ENCODE measurements around the gene REPS2.
A peak's percentile ranks its signal among the peaks of the same experiment; 100 is the strongest.

Gene REPS2

GRCh38 chrX:17170973-17171372, 224.5 kb downstream of the REPS2 start:
- TF ChIP-seq CTCF (IDR thresholded peaks at IDR 0.05), result no peak
- Mint-ChIP-seq H3K9me3 (peaks cover 10% of the 10 kb centered on the region), H3K4me1 (peaks cover 7% of the 10 kb centered on the region), H3K4me3 (no peak overlapping the region), H3K27me3 (ENCODE audit: low read depth, poor library complexity) (no peaks in the 10 kb centered on the region), H3K36me3 (ENCODE audit: low read depth) (no peaks in the 10 kb centered on the region), H3K27ac (no peak overlapping the region)
- no peak for DNase-seq

- Mint-ChIP-seq H3K9me3 (peaks cover 10% of the 10 kb centered on the region), H3K4me3 (no peak overlapping the region), H3K36me3 (ENCODE audit: low read depth) (no peaks in the 10 kb centered on the region), H3K27ac (no peak overlapping the region), H3K4me1 (peaks cover 16% of the 10 kb centered on the region), H3K27me3 (ENCODE audit: low read depth, poor library complexity) (no peaks in the 10 kb centered on the region)
- TF ChIP-seq CTCF (IDR thresholded peaks at IDR 0.05), result no peak
- no peak for DNase-seq
Measured at GRCh38 chrX:17174671-17175070, 228.2 kb downstream of the REPS2 start.

- Mint-ChIP-seq H3K9me3 (no peaks in the 10 kb centered on the region), H3K27me3 (ENCODE audit: low read depth, poor library complexity) (peaks cover 5% of the 10 kb centered on the region), H3K4me1 (no peaks in the 10 kb centered on the region), H3K4me3 (no peak overlapping the region), H3K27ac (no peak overlapping the region), H3K36me3 (ENCODE audit: low read depth) (no peaks in the 10 kb centered on the region)
- no peak for TF ChIP-seq CTCF (IDR thresholded peaks at IDR 0.05)
- DNase-seq, result no peak
Measured at GRCh38 chrX:17182317-17182716, 235.9 kb downstream of the REPS2 start.

- Mint-ChIP-seq H3K36me3 (ENCODE audit: low read depth) (no peaks in the 10 kb centered on the region), H3K4me3 (no peak overlapping the region), H3K27me3 (ENCODE audit: low read depth, poor library complexity) (peaks cover 5% of the 10 kb centered on the region), H3K27ac (no peak overlapping the region), H3K9me3 (no peaks in the 10 kb centered on the region), H3K4me1 (no peaks in the 10 kb centered on the region)
- DNase-seq, result no peak
- TF ChIP-seq CTCF (IDR thresholded peaks at IDR 0.05), result no peak
Measured at GRCh38 chrX:17183566-17183965, 237.1 kb downstream of the REPS2 start.

GRCh38 chrX:17185431-17185830, 239.0 kb downstream of the REPS2 start:
- DNase-seq, result no peak
- no peak overlapping the region for H3K27ac Mint-ChIP-seq
- no peaks in the 10 kb centered on the region for H3K36me3 Mint-ChIP-seq (ENCODE audit: low read depth)
- no peak overlapping the region for H3K4me3 Mint-ChIP-seq
- peaks cover 5% of the 10 kb centered on the region for H3K27me3 Mint-ChIP-seq (ENCODE audit: low read depth, poor library complexity)
- no peak for TF ChIP-seq CTCF (IDR thresholded peaks at IDR 0.05)
- H3K4me1 Mint-ChIP-seq, result no peaks in the 10 kb centered on the region
- H3K9me3 Mint-ChIP-seq, result no peaks in the 10 kb centered on the region

GRCh38 chrX:17187136-17187756, 240.8 kb downstream of the REPS2 start:
- H3K4me1 Mint-ChIP-seq, result no peaks in the 10 kb centered on the region
- peaks cover 6% of the 10 kb centered on the region for H3K27me3 Mint-ChIP-seq (ENCODE audit: low read depth, poor library complexity)
- no peak for DNase-seq
- H3K9me3 Mint-ChIP-seq, result no peaks in the 10 kb centered on the region
- peak overlapping the region; percentile 27 for H3K27ac Mint-ChIP-seq
- H3K36me3 Mint-ChIP-seq (ENCODE audit: low read depth), result no peaks in the 10 kb centered on the region
- H3K4me3 Mint-ChIP-seq, result no peak overlapping the region
- TF ChIP-seq CTCF (IDR thresholded peaks at IDR 0.05), result no peak

All from nephron progenitor cell (in vitro differentiated cells).